Inferior parietal cortex (tissue), 1 donor: Measurements from ENCODE around the gene CASK.
"Not testable (repeated sequence)": the region's sequence is repeated elsewhere in the genome, so short reads cannot be mapped to it uniquely, and the experiment has no call there.

Experiments
- DNase-seq: peaks from one replicate; pipeline ENCODE4 v3.0.0-alpha.2; 2016; ENCODE audit errors: extremely low spot score

Gene CASK

DNA sequence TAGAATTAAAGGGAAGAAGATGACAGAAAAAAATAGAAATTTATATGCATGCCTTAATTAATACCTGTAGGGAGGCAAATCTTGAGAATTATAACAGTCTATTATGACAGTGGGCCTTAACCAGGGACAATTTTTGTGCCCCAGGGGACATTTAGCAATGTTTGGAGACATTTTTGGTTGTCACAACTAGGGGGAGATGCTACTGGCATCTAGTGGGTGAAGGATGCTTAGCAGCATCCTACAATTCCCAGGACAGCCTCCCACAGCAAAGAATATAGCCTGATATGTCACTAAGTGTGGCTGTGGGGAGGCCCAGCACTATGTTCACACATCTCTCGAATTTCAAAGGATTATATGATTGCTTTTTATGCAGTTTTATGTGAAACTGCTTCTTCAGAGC lies 188.8 kb downstream of the CASK start:
- DNase-seq = peak; percentile 15

- DNase-seq = peak; percentile 9
Observed at GRCh38 chrX:41733939-41734338, 189.4 kb downstream of the CASK start.

DNA sequence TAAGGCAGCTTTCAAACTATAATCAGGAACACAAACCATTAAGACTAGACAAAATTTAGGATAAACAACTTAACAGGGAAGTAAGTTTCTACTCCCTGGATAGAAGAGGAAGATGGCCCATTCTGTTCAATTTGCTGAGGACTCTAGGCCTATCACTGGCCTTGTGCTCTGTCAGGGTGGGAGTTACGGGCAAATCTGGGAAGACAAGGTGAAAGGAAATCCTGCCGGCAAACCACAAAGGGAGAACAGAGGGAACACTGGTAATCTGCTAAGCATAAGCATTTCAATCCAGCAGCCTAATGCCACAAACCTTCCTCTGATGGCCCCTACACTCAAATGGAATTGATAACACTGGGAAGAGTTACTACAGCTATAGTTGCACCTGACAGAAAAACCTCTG lies 191.1 kb downstream of the CASK start:
- DNase-seq = no peak

GRCh38 chrX:41730081-41730480 lies 193.3 kb downstream of the CASK start:
- no peak for DNase-seq

- DNase-seq = no peak
Observed at GRCh38 chrX:41728125-41728524, 195.2 kb downstream of the CASK start.

DNA sequence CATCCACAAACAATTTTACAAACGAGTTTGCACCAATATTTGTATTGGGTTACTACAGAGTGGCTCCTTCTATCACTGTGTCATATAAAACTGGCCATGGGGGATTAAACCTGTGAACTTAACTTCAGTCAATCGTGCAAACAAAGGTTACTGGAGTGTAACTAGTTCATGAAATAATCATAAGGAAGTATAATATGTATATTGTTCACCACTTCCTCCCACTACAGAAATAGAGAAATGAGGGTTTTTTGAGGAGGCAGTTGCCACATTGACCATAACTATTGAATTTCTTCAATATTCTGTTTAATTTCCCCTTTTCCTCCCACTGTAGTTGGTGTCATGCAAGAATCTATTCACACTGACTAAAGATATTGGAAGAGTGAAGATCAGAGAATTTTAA lies 199.5 kb downstream of the CASK start, which contains the start of gene GPR82:
GPR82 (plus strand) TSS at position 356 of the 400 bp plus-strand sequence. CDS start 2,846 bp downstream, outside the sequence.
- no peak for DNase-seq

DNA sequence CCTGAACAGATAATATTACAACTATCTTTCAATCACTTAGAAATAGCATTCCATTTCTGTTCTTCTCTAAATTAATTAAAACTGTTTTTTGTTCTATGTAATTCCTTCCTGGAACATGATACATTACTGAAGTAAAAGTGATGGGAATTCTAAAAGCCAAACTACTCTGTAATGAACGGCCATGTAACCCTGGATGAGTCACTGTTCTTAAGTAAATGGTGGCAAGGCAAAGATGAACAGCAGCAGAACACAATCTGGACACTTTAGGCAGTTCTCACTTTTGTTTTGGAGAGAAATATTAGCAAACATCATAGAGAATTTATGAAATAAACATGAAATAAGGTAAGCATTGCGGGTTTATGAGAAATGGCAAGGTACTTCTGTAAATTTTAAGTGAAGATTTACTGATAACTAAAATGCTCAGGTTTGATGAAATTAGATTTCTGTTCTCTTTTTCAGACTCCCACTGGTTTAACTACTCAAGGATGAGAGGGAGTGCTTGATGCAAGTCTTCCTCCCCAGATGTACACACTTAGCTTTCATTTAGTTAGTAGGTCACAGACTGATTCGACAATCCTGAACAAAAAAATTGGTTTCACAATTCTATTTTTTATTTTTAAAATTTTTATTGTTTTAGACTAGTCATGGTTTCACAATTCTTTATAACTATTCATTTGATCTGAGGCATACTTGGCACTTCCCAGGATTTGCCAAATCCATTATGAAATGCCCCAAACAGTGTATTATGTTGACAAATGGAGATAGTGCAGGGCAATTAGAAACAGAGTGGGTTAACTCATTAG lies 200.3 kb downstream of the CASK start:
- no peak for DNase-seq

GRCh38 chrX:41722214-41722613 lies 201.1 kb downstream of the CASK start:
- no peak for DNase-seq

DNA sequence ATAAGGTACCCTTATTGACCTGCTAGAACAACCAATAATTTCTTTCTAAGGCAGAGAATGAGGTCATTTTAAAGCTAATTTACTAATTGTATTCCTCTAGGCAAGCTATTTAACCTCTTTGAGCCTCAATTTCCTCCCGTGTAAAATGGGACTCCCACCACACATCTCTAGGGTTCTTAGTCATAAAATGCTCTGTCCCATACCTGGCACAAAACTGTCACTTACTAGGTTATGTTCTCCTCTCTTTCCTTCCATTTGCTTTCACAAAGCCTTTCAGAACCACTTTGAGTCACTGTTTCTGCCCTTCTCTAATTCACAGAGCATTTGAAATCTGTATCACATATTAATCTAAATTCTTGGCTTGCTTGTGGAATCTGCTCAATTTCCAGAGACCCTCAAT lies 201.8 kb downstream of the CASK start:
- no peak for DNase-seq

DNA sequence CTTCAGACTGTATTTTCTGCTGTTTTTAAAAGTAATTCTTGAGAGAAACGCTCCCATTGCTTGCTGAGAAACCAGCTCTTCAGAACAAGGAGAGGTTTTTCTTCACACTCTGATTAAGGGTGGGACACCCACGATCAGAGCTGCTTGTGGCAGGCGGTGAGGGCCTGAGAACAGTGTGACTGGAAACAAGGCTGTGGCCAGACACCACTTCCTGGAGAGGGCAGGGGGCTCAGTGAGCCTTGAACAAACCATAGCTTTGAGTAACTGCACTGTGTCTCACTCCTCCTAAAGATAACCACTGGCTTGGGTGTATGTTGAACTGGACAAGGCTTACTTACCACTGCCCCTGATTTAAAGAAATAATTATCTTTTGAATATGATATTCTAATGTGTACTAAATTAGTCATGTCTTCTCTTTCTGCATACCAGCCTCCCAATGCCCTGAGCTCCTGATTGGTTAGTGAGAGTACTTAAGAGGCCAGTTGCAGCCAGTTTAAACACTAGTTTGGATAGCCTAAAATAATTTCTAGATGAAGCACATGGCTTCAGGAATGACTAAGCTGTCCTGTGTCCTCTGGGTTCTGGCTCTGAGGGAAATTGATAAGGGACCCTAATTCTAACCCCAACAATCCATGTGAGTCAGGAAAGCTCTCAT lies 203.1 kb downstream of the CASK start:
- no peak for DNase-seq

DNA sequence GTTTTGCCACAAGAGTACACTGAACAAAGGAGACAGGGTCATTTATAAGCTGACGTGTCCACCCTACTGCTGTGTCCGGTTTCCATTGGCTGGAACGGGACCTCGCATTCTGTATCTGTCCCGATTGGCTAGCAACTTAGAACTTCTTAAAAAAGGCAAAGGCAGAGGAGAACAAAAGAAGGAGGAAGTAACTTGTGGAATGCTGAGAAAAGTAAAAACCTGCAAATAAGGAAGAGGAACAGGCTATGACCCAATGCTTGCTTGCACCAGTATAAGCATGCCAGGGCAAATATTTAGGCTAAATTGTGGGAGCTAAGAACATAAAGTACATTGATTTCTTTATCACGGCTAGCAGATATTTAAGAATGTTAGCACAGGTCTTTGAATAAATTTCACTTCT lies 203.7 kb downstream of the CASK start:
- not testable (repeated sequence) for DNase-seq

DNA sequence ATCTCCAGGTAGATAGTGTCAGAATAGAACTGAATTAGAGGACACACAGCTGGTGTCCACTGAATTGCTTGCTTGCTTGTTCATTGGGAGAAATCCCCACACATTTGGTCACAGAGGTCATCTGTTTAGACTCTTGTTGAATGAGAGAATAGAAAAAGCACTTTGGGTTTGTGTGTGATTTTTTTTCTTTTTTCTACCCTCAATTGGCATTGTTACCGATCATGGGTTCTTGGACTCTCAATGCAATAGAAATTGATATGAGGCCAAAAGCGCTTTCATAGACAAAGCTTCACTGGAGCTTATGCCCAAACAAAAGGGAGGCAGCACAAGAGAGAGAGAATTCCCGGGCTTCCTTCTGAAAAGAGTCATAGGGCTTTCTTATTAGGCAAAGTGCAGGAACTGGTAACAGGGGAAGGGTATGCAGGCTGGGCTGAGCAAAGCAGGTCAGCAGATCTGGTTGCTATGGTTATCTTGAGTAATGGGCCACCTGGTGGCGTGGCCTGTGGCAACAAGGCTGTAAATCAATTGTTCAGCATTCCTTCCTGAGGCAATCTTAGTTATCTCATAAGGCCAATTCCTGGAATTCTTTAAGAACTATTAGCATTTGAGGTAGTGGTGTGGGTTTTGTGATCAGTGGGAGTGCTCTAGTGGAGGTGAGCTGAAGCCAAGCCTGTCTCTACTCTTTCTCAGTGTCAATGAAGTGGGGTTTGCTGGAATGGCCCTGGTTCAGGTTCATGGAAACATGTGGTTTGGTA lies 204.7 kb downstream of the CASK start:
- DNase-seq = peak; percentile 40

GRCh38 chrX:41716767-41717473 lies 206.4 kb downstream of the CASK start:
- DNase-seq = no peak

- DNase-seq = no peak
Observed at GRCh38 chrX:41716222-41716621, 207.1 kb downstream of the CASK start.

DNA sequence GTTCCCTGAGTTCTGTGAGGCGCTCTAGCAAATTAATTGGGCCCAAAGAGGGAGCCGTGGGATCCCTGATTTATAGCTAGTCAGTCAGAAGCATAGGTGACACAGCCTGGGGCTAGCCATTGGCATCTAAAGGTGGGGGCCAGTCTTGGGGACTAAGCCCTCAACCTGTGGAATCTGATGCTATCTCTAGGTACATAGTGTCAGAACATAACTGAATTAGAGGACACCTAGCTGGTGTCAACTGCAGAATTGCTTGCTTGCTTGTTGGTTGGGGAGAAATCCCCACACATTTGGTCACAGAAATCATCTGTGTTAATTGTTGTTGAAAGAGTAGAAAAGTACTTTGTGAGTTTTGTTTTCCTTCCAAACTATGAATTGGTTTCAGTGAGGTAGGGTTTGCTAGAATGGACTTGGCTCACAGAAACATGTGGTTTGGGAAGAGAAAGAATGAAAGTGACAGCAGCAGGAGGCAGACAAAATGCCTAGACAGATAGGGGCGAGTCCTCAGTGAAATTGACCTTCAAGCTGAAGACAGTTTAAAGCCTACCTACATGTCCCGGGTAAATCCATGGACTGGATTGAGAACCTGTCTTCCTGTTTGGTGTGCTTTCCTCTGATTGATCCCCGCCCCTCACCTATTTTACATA lies 212.2 kb downstream of the CASK start:
- DNase-seq = no peak

DNA sequence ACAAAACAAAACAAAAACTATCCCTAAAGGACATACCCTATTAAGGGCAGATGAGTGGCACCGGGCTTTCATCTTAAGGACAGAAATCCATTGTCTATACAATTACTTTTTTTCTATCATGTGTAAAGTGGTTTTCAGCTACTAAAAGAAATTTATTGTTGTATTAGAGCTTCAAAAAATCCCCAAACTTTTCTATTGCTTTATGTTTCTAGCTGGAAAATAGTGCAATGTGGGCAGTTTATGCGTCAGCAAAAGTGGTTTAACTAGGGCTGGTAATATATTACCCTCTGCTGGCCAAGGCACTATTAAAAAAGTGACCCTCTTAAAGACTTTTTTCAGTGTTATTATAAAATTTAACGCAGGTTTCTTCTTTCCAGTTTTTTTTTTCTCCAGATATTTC lies 214.9 kb downstream of the CASK start:
- no peak for DNase-seq

DNA sequence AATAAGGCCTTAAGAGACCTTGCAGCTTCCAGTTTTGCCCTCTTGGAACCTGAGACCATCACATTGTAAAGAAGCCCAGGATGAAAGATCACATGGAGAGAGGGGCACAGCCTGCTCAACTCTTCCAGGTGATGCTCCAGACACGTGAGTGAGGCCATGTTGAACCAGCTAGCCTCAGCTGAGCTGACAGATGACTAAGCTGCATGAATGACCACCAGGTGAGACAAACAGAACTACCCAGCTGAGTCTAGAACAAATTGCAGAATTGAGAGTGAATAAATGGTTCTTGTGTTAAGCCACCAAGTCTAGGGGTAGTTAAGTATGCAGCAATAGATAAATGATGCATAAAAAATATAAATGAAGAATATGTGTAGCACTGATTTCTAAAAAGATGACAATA lies 216.1 kb downstream of the CASK start:
- no peak for DNase-seq

DNA sequence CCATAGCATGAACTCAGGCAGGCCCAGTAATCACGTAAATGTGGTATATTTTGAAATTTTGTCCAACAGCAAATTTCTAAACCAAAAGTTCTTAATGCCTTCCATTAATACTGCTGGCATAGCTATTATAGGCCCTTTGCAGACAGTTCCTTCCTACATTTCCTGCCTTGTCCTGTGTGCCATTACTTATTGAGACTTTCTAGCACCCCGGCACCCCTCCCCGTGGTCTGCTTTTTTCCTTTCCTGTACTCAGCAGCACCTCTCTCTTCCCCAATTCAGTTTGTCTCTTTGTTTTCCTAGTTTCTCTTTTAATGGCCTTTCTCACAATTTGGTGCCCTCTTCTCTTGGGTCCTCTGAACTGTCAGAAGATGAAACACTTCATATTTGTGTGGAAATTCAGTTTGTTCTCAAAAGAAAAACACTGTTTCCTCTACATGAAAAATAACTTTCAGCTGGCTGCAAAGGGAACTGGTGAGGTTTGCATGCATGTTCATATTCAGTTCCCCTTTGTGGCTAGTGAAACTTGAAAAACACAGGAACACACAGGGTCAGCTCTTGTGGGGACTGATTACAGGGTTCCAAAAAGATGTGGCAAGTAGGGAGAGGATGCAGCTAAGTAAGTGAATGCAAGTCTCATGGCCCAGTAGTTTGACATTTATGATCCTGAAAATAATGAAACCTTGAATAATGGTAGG lies 217.5 kb downstream of the CASK start:
- no peak for DNase-seq

DNA sequence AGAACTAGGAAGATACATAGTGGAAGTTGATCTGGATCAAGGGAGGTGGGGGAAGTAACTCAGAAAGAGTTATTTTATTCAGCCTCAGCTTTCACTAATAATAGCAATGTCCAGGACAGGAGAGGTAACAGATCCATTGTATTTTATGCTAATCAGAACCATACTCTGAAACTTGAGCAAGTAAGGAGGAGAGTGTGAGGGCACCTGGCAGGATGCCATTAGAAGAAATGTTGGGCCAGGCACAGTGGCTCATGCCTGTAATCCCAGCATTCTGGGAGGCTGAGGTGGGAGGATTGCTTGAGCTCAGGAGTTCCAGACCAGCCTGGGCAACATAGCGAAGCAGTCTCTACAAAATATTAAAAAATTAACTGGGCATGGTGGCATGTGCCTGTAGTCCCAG lies 218.3 kb downstream of the CASK start:
- DNase-seq = no peak

DNA sequence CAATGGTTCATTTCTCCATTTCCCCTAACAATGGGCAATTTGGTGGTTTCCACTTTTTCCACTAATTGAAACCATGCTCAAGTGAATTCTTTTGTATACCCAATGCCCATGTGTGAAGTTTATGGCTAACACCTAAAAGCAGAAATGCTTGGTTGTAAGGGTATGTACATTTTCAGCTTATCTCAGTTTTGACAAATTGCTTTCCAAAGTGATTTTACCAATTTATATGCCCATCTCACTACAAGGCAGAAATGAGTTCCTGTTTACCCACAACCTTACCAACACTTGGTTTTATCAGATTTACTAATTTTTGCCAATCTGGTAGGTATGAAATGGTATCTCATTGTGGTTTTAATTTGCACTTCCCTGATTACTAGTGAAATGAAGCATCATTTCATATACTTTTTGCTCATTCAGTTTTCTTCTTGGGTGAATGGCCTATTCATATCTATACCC lies 219.8 kb downstream of the CASK start:
- DNase-seq = no peak

- DNase-seq = no peak
Observed at GRCh38 chrX:41695426-41695825, 227.9 kb downstream of the CASK start.
